Endothelial cell of umbilical vein (primary cell): ENCODE data around the gene SYTL3.

Source experiments
- CTCF ChIP-seq, 2 donors: IDR thresholded peaks; 1 replicate in 1 of 2; 2 replicates in 1 of 2; pipeline ENCODE4 v1.5.1; 2011; ENCODE audit warnings: low read length in 2 of 2, mild to moderate bottlenecking in 2 of 2, moderate library complexity in 2 of 2, control low read depth in 1 of 2, inconsistent platforms in 1 of 2, low read depth in 1 of 2; ENCODE audit not compliant: insufficient read depth in 1 of 2; ENCODE audit errors: extremely low read depth in 1 of 2
- EZH2 ChIP-seq: IDR thresholded peaks from 2 replicates; pipeline ENCODE4 v1.6.1; 2012; ENCODE audit warnings: borderline replicate concordance, low read depth, mild to moderate bottlenecking, moderate library complexity, low read length, inconsistent platforms; ENCODE audit not compliant: severe bottlenecking
- FOS ChIP-seq: IDR thresholded peaks from 2 replicates; pipeline ENCODE4 v1.6.1; 2011; ENCODE audit warnings: mild to moderate bottlenecking, low read length, moderate library complexity, borderline replicate concordance; ENCODE audit not compliant: insufficient read depth
- JUN ChIP-seq: IDR thresholded peaks from 2 replicates; pipeline ENCODE4 v1.6.1; 2011; ENCODE audit warnings: borderline replicate concordance, low read depth; ENCODE audit not compliant: insufficient read length, insufficient read depth
- POLR2A ChIP-seq: IDR thresholded peaks from 2 replicates; pipeline ENCODE4 v1.6.1; 2012; ENCODE audit warnings: low read depth, mild to moderate bottlenecking, control low read depth, low read length
- POLR2AphosphoS5 ChIP-seq: IDR thresholded peaks from 2 replicates; pipeline ENCODE4 v1.6.1; 2012; ENCODE audit warnings: low read depth, mild to moderate bottlenecking, control low read depth, low read length, moderate library complexity; ENCODE audit not compliant: insufficient read depth

- TF ChIP-seq POLR2A = no peak
- no peak for TF ChIP-seq FOS
- no peak for TF ChIP-seq JUN
- TF ChIP-seq EZH2 = no peak
- TF ChIP-seq CTCF (IDR thresholded peaks at IDR 0.05; ENCODE audit: extremely low read depth in 1 of 2, insufficient read depth in 1 of 2, low read depth in 1 of 2, low read length in 2 of 2) = no peak
- no peak for TF ChIP-seq POLR2AphosphoS5
Measured at GRCh38 chr6:158757753-158758090, 107.9 kb downstream of the SYTL3 start.
